ENCODE data around the gene NOTCH1.

DNA sequence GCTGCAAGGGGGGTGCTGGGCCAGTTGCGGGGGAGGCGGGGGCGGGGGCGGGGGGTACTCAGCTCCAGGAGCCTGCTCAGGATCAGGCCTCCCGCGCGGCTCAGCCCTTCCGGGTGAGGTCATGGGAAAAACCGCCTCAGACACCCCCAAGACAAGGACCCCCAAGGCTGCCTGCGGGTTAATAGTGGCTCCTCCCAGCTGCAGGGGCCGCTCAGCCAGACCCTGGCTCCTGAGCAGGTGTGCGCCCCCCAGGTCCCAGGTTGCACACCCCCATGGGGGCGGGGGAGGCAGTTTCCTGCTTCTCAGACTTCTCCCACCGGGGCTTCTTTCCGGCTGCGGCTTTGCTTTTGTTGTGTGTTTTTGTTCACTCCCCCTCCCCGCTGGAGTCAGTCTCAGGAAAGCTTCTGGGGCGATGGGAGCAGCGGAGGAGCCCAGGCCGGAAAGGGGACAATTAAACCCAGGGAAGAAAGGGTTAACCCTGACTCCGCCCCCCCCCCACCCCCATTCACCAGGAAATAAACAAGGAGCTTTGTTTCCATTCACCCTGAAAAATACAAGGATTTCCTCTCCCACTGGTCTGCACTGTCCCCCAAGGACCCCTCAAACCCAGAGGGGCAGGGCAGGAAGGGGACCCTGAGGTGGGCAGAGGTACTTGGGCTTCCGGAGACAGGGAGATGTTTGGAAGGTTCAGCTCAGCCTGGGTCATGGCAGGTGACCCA is 42.3 kb upstream of the NOTCH1 start:
- TF ChIP-seq POLR2A (IDR thresholded peaks at IDR 0.05; ENCODE audit: low read length): no peak
- TF ChIP-seq RFX5 (IDR thresholded peaks at IDR 0.05): no peak
- TF ChIP-seq, protein P1, sequence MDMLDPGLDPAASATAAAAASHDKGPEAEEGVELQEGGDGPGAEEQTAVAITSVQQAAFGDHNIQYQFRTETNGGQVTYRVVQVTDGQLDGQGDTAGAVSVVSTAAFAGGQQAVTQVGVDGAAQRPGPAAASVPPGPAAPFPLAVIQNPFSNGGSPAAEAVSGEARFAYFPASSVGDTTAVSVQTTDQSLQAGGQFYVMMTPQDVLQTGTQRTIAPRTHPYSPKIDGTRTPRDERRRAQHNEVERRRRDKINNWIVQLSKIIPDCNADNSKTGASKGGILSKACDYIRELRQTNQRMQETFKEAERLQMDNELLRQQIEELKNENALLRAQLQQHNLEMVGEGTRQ (IDR thresholded peaks at IDR 0.05): no peak
- TF ChIP-seq, protein P2, sequence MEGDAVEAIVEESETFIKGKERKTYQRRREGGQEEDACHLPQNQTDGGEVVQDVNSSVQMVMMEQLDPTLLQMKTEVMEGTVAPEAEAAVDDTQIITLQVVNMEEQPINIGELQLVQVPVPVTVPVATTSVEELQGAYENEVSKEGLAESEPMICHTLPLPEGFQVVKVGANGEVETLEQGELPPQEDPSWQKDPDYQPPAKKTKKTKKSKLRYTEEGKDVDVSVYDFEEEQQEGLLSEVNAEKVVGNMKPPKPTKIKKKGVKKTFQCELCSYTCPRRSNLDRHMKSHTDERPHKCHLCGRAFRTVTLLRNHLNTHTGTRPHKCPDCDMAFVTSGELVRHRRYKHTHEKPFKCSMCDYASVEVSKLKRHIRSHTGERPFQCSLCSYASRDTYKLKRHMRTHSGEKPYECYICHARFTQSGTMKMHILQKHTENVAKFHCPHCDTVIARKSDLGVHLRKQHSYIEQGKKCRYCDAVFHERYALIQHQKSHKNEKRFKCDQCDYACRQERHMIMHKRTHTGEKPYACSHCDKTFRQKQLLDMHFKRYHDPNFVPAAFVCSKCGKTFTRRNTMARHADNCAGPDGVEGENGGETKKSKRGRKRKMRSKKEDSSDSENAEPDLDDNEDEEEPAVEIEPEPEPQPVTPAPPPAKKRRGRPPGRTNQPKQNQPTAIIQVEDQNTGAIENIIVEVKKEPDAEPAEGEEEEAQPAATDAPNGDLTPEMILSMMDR (IDR thresholded peaks at IDR 0.05): no peak
- TF ChIP-seq CBX2 (IDR thresholded peaks at IDR 0.05; ENCODE audit: borderline replicate concordance, low read depth): no peak
- no peak for TF ChIP-seq CBX8 (IDR thresholded peaks at IDR 0.05)
- TF ChIP-seq, protein P3, sequence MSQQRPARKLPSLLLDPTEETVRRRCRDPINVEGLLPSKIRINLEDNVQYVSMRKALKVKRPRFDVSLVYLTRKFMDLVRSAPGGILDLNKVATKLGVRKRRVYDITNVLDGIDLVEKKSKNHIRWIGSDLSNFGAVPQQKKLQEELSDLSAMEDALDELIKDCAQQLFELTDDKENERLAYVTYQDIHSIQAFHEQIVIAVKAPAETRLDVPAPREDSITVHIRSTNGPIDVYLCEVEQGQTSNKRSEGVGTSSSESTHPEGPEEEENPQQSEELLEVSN (IDR thresholded peaks at IDR 0.05; ENCODE audit: borderline replicate concordance, low read depth): no peak
- TF ChIP-seq MAFK (IDR thresholded peaks at IDR 0.05; ENCODE audit: partially characterized antibody): no peak
- no peak for TF ChIP-seq EHMT2 (IDR thresholded peaks at IDR 0.05; ENCODE audit: low read depth)
